Right atrium auricular region (tissue), 2 donors: Measurements from ENCODE around the gene LRP1. TPM values are rescaled to one million over a fixed set of nuclear protein-coding genes. Genes with fewer than 3 reads are reported as not detected.

Experiments
- DNase-seq: peaks from one replicate; pipeline ENCODE4 v3.0.0-alpha.2; 2019; ENCODE audit warnings: low spot score
- H3K27ac ChIP-seq, 2 donors: fragments of 200-600 bp; sonication (generic); 1 replicate in 1 of 2; 2 replicates in 1 of 2; pipeline ENCODE4 v1.5.1; 2016 to 2019
- H3K27me3 ChIP-seq, 2 donors: fragments of 200-600 bp; sonication (generic); one replicate each; pipeline versions ENCODE4 v1.5.1 to v1.6.0; 2017 to 2019
- H3K36me3 ChIP-seq: fragments of 200-600 bp; sonication (generic); one replicate; pipeline ENCODE4 v1.5.1; 2016
- H3K4me1 ChIP-seq, 2 donors: fragments of 200-600 bp; sonication (generic); one replicate each; pipeline versions ENCODE4 v1.5.1 to v1.6.0; 2017 to 2019
- H3K4me3 ChIP-seq, 2 donors: fragments of 200-600 bp; sonication (generic); 1 replicate in 1 of 2; 2 replicates in 1 of 2; pipeline ENCODE4 v1.5.1; 2017 to 2019; ENCODE audit warnings: mild to moderate bottlenecking in 1 of 2, moderate library complexity in 1 of 2
- H3K9me3 ChIP-seq, 2 donors: fragments of 200-600 bp; sonication (generic); one replicate each; pipeline ENCODE4 v1.5.1; 2019
- total RNA-seq, 2 donors: library from RNA; depleted of rRNA; stranded (reverse); fragments of >200 nt; gene quantifications; one replicate each; pipeline ENCODE4 v1.1.0, GENCODE V29; 2016
- TF ChIP-seq, protein P1 (sequence below), 2 donors: fragments of 200-600 bp; sonication (generic); IDR thresholded peaks; one replicate each; pipeline ENCODE4 v1.5.1; 2019; ENCODE audit warnings: antibody characterized with exemption in 2 of 2

Gene LRP1
- total RNA-seq, 2 donors from 2014 or later = 89.4 to 211 TPM

DNA sequence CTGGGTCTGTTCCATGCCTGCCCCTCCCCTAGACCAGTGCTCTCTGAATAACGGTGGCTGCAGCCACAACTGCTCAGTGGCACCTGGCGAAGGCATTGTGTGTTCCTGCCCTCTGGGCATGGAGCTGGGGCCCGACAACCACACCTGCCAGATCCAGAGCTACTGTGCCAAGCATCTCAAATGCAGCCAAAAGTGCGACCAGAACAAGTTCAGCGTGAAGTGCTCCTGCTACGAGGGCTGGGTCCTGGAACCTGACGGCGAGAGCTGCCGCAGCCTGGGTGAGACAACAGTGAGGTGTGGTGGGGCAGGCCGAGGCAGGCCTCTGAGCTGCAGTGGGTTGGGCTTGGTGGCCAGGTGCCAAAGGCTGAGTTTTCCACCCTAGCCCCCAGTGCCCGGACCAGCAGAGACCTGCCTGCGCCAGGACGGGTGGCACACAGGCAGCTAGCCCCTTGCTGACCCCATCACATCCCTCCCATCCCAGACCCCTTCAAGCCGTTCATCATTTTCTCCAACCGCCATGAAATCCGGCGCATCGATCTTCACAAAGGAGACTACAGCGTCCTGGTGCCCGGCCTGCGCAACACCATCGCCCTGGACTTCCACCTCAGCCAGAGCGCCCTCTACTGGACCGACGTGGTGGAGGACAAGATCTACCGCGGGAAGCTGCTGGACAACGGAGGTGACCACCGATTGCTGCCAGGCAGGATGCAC lies 47.3 kb downstream of the LRP1 start:
- no peak overlapping the region for H3K27ac ChIP-seq
- TF ChIP-seq, protein P1, sequence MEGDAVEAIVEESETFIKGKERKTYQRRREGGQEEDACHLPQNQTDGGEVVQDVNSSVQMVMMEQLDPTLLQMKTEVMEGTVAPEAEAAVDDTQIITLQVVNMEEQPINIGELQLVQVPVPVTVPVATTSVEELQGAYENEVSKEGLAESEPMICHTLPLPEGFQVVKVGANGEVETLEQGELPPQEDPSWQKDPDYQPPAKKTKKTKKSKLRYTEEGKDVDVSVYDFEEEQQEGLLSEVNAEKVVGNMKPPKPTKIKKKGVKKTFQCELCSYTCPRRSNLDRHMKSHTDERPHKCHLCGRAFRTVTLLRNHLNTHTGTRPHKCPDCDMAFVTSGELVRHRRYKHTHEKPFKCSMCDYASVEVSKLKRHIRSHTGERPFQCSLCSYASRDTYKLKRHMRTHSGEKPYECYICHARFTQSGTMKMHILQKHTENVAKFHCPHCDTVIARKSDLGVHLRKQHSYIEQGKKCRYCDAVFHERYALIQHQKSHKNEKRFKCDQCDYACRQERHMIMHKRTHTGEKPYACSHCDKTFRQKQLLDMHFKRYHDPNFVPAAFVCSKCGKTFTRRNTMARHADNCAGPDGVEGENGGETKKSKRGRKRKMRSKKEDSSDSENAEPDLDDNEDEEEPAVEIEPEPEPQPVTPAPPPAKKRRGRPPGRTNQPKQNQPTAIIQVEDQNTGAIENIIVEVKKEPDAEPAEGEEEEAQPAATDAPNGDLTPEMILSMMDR (IDR thresholded peaks at IDR 0.05) = peak; percentile 66 to 75

DNA sequence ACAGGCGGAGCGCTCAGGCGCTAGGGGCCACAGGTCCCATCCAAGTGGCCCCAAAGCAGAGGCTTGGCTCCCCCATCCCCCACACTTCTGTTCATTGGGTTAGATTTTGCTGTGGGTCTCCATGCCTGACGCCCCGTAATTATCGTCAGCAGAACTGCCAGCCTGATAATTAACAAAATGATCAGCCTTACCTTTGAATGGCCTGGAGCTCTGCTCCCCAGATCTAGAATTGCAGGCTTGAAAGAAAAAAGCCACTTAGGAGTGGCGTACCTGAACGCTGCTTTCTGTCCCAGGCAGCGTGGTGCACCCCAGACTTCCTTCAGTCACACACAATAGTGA lies 47.8 kb downstream of the LRP1 start:
- H3K27ac ChIP-seq = no peak overlapping the region
- no peaks in the 10 kb centered on the region for H3K9me3 ChIP-seq
- no peaks in the 10 kb centered on the region for H3K27me3 ChIP-seq
- TF ChIP-seq, protein P1 (IDR thresholded peaks at IDR 0.05) = peak in 1 of 2 donors; percentile 8
- H3K36me3 ChIP-seq = peaks cover 82% of the 10 kb centered on the region
- DNase-seq = no peak
- H3K4me3 ChIP-seq = no peak overlapping the region
- H3K4me1 ChIP-seq = no peaks in the 10 kb centered on the region

More for the DNA sequence above, 47.3 kb downstream of the LRP1 start:
- H3K36me3 ChIP-seq = peaks cover 82% of the 10 kb centered on the region
- no peaks in the 10 kb centered on the region for H3K9me3 ChIP-seq
- H3K27me3 ChIP-seq = no peaks in the 10 kb centered on the region
- DNase-seq = peak; percentile 84
- H3K4me3 ChIP-seq = no peak overlapping the region
- H3K4me1 ChIP-seq = no peaks in the 10 kb centered on the region

DNA sequence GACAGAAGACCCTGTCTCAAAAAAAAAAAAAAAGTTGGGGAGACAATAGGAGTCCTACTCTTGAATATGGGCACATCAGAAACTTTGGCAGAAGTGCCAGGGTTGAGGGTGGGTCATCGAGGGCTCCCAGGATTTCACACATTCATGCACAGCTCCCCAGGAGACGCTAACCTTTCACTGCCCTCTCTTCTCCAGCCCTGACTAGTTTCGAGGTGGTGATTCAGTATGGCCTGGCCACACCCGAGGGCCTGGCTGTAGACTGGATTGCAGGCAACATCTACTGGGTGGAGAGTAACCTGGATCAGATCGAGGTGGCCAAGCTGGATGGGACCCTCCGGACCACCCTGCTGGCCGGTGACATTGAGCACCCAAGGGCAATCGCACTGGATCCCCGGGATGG lies 48.6 kb downstream of the LRP1 start:
- no peaks in the 10 kb centered on the region for H3K27me3 ChIP-seq
- H3K27ac ChIP-seq = no peak overlapping the region
- H3K4me3 ChIP-seq = no peak overlapping the region
- DNase-seq = no peak
- TF ChIP-seq, protein P1 (IDR thresholded peaks at IDR 0.05) = no peak
- H3K4me1 ChIP-seq = no peaks in the 10 kb centered on the region
- H3K9me3 ChIP-seq = no peaks in the 10 kb centered on the region
- peaks cover 89% of the 10 kb centered on the region for H3K36me3 ChIP-seq

DNA sequence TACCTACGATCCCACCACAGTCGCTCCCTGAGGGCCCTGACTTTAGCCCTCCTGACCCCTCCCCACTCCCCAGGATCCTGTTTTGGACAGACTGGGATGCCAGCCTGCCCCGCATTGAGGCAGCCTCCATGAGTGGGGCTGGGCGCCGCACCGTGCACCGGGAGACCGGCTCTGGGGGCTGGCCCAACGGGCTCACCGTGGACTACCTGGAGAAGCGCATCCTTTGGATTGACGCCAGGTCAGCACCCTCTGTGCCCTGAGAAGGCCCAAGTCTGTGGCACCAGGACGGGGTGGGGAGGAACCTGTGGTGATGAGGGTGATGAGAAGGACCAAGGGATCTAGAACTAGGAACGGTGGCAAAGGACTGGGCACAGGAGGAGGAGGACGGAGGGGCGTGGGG lies 49.1 kb downstream of the LRP1 start:
- Histone ChIP-seq H3K4me1 (no peaks in the 10 kb centered on the region), H3K36me3 (peaks cover 92% of the 10 kb centered on the region), H3K27ac (no peak overlapping the region), H3K4me3 (no peak overlapping the region), H3K9me3 (no peaks in the 10 kb centered on the region), H3K27me3 (no peaks in the 10 kb centered on the region)
- no peak for DNase-seq
- TF ChIP-seq, protein P1 (IDR thresholded peaks at IDR 0.05) = no peak

DNA sequence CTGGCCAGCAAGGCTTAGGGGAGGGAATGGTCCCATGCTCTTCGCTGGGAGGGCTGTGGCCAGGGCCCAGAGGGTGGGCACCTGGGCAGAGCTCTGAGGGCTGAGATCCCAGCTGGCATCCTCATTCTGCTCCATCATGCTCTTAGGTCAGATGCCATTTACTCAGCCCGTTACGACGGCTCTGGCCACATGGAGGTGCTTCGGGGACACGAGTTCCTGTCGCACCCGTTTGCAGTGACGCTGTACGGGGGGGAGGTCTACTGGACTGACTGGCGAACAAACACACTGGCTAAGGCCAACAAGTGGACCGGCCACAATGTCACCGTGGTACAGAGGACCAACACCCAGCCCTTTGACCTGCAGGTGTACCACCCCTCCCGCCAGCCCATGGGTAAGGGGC lies 49.9 kb downstream of the LRP1 start:
- no peak for DNase-seq
- H3K27ac ChIP-seq = no peak overlapping the region
- H3K4me3 ChIP-seq = no peak overlapping the region
- no peaks in the 10 kb centered on the region for H3K4me1 ChIP-seq
- TF ChIP-seq, protein P1 (IDR thresholded peaks at IDR 0.05) = no peak
- no peaks in the 10 kb centered on the region for H3K27me3 ChIP-seq
- H3K9me3 ChIP-seq = no peaks in the 10 kb centered on the region
- peaks cover 86% of the 10 kb centered on the region for H3K36me3 ChIP-seq
